RKO (cell line): ENCODE results near the gene RUBCNL.
"Not testable (repeated sequence)": the region's sequence is repeated elsewhere in the genome, so short reads cannot be mapped to it uniquely, and the experiment has no call there.

Experiments used
- DNase-seq: peaks from one replicate; pipeline ENCODE4 v3.0.0-alpha.2; 2016; ENCODE audit warnings: low spot score

RUBCNL gene

GRCh38 chr13:46373623-46374022, 13.4 kb downstream of the RUBCNL start:
- DNase-seq = no peak

GRCh38 chr13:46372938-46373337, 14.1 kb downstream of the RUBCNL start:
- not testable (repeated sequence) for DNase-seq

- no peak for DNase-seq
These were observed 15.0 kb downstream of the RUBCNL start for GRCh38 chr13:46372071-46372470.

- no peak for DNase-seq
These were observed 17.4 kb downstream of the RUBCNL start for GRCh38 chr13:46369506-46370277.

- no peak for DNase-seq
These were observed 19.3 kb downstream of the RUBCNL start for GRCh38 chr13:46367617-46368327.

GRCh38 chr13:46361276-46361934, 25.6 kb downstream of the RUBCNL start:
- DNase-seq = no peak

GRCh38 chr13:46360604-46361003, 26.4 kb downstream of the RUBCNL start:
- DNase-seq = no peak

- DNase-seq = no peak
These were observed 27.3 kb downstream of the RUBCNL start for GRCh38 chr13:46359714-46360113.

GRCh38 chr13:46355901-46356590, 31.0 kb downstream of the RUBCNL start:
- DNase-seq = no peak

GRCh38 chr13:46355088-46355468, 32.0 kb downstream of the RUBCNL start:
- DNase-seq = no peak

- DNase-seq = peak; percentile 79
These were observed 32.6 kb downstream of the RUBCNL start for GRCh38 chr13:46354156-46355087.

GRCh38 chr13:46352805-46353204, 34.2 kb downstream of the RUBCNL start:
- no peak for DNase-seq

- DNase-seq = no peak
These were observed 37.0 kb downstream of the RUBCNL start for GRCh38 chr13:46350003-46350402.

- no peak for DNase-seq
These were observed 38.1 kb downstream of the RUBCNL start for GRCh38 chr13:46348961-46349360.

- no peak for DNase-seq
These were observed 39.8 kb downstream of the RUBCNL start for GRCh38 chr13:46347277-46347676.

GRCh38 chr13:46345866-46346265, 41.2 kb downstream of the RUBCNL start:
- DNase-seq = no peak

GRCh38 chr13:46345398-46345797, 41.7 kb downstream of the RUBCNL start:
- no peak for DNase-seq

GRCh38 chr13:46343279-46343994, 43.6 kb downstream of the RUBCNL start:
- DNase-seq = no peak

GRCh38 chr13:46342538-46342937, 44.5 kb downstream of the RUBCNL start:
- DNase-seq = no peak

- DNase-seq = peak; percentile 75
These were observed 45.8 kb downstream of the RUBCNL start for GRCh38 chr13:46341112-46341711.
